GM21367 (cell line): ENCODE measurements around the gene RPS6KA2.

ENCODE experiments used
- ATAC-seq: cut with Tn5 transposase; IDR thresholded peaks from one replicate; pipeline ENCODE4 v1.9.1; 2021; ENCODE audit not compliant: unreplicated experiment

The RPS6KA2 gene

GRCh38 chr6:166436195-166437139 lies 190.6 kb downstream of the RPS6KA2 start:
- no peak for ATAC-seq

GRCh38 chr6:166435574-166435973 lies 191.5 kb downstream of the RPS6KA2 start:
- no peak for ATAC-seq

DNA sequence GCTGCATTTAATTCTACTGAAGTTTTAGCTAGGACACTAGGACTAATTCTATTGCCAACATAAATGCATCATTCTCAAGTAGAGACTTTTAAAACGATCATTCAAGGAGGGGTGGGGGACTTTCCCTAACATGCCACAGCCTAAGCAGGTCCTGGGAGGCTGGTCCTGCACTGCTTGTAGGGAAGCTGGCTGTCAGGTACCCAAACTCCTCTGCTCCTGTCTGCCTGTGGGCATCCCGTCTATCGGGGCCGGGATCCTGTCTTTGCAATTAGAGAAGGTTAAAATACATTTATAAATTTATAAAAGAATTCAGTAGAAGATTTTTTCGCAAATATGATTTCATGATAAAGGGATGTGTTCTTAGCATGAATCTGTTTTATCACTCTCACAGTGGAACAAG lies 192.7 kb downstream of the RPS6KA2 start:
- ATAC-seq, result no peak

- no peak for ATAC-seq
Measured at GRCh38 chr6:166433096-166433495, 194.0 kb downstream of the RPS6KA2 start.

DNA sequence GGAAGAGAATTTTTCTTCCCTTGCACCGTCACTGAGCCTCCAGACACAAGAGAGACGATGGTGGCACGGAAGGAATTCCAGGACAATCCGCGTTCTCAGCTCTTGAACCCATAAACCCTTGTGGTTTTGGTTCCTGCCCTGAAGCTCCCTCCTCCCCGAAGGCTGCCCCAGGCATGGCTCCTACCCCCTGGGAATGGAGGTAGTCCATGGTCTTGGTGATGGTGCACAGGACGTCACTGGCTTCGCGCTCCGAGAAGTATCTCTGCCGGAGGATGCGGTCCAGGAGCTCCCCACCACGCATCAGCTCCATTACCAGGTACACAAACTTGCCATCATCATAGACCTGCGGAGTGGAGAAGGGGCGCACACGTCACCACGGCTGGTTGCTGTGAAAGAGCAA lies 196.8 kb downstream of the RPS6KA2 start:
- no peak for ATAC-seq

DNA sequence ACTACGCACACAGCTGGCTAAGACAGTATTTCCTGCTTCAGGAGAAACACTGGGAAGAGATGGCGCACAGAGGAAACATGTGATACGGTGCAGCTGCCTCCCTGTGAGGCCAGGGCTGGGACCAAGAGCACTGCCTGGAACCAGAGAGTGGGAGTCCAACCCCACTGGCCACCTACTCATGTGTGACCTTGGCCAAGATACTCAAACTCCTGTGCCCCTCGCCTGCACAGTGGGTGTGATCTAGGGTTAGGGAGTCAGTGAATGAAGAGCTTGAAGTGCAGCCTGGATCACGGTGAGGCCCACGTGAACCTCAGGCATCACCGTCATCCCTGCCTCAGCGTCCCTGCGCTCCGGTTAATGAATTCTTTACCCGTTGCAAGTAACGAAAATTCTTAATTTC lies 202.6 kb downstream of the RPS6KA2 start:
- ATAC-seq, result no peak

DNA sequence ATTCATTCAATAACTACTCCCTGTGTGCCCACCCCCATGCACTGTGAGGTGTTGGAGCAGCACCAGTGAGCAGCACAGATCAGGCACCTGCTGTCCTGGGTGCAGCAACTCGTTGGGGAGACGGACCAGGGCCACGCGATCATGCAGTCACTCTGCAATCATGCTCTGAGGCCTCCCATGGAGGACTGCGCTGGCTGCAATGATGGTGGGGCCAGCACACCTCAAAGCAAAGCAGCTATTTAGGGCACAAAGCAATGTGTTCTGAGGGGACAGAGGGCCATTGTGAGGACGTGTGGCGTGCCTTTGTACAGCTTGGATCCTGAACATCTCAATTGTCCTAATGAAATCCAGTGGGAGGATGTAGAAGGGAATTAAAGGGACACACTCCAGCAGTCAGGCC lies 203.3 kb downstream of the RPS6KA2 start:
- no peak for ATAC-seq

DNA sequence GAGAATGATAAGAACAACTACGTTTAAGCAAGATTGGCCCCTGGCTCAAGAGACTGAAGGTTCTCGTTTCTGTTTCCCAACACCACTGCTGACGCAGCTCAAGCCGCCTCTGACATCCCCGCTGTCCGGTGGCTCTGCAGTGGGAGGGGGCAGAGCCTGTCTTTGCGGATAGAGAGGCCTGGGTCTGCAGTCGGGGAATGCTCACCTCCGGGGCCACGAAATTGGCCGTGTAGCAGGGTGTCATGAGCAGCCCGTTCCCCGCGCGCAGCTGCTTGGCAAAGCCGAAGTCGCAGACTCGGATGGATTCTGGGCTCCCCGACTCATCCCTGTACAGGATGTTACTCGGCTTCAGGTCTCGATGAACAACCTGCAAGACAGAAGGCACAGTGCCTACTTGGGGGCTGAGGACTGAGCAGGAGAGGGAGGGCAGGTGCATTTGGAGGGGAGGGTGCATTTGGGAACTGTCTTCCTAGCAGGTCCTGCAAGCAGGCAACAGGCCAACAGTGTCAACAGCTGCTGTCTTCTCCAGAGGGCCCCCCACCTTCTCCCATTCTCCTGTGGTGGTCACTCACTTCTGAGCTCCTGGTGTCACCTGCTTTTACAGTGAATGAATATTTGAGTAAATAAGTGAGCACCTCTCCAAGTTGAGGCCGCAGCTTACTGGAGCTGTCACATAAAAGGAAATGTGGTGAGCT lies 203.9 kb downstream of the RPS6KA2 start:
- no peak for ATAC-seq

GRCh38 chr6:166422201-166422940 lies 204.7 kb downstream of the RPS6KA2 start:
- no peak for ATAC-seq

DNA sequence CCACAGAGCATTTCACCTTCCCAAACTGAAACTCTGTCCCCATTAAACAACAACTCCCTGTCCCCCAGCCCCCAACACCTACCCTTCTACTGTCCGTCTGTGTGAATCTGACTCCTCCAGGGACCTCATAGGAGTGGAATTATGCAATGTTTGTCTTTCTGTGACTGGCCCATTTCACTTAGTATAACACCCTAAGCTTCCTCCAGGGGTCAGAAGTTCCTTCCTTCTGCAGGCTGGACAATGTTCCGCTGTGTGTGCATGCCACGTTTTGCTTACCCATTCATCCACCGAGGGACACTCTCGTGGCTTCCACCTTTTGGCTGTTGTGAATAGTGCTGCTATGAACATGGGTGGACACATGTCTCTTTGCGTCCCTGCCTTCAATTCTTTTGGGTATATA lies 206.7 kb downstream of the RPS6KA2 start:
- ATAC-seq, result no peak

GRCh38 chr6:166419717-166420116 lies 207.3 kb downstream of the RPS6KA2 start:
- ATAC-seq, result peak; percentile 2

- ATAC-seq, result peak; percentile 94
Measured at GRCh38 chr6:166419286-166419685, 207.8 kb downstream of the RPS6KA2 start.

DNA sequence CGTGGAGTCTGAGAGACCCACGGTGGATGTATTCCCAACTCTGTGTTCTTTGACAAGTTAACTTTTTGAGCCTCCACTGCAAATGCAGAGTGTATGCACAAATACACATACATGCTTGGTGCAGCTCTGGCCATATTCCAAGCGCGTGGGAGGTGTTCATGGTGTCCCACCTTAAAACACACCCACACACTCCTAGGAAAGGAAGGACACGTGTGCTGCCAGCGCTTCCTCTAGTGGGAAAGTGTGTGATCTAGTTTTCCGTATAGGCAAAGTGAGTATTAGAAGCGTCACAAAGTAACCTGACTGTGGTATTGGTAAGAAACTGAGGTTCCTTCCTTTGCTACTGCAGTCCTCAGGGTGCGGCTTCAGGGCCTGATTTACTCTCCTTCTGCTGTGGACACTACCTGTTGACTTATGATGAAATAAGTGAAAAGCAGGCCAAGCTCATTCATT lies 208.3 kb downstream of the RPS6KA2 start:
- ATAC-seq, result no peak

DNA sequence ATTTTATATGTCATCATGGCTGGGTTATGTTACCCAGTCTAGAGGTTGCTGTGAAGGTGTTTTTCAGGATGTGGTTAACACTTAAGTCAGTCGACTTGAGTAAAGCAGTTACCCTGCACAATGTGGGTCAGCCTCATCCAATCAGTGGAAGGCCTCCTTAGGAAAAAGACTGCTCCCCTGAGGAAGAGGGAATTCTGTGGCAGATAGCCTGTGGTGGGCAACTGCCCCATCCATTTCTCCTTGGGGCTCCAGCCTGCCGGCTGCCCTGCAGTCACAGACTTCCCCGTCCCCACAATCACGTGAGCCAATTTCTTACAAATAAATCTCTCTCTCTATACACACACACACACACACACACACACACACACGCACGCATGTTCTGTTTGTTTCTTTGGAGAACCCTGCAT lies 209.8 kb downstream of the RPS6KA2 start:
- no peak for ATAC-seq

- ATAC-seq, result no peak
Measured at GRCh38 chr6:166415833-166416347, 211.2 kb downstream of the RPS6KA2 start.

DNA sequence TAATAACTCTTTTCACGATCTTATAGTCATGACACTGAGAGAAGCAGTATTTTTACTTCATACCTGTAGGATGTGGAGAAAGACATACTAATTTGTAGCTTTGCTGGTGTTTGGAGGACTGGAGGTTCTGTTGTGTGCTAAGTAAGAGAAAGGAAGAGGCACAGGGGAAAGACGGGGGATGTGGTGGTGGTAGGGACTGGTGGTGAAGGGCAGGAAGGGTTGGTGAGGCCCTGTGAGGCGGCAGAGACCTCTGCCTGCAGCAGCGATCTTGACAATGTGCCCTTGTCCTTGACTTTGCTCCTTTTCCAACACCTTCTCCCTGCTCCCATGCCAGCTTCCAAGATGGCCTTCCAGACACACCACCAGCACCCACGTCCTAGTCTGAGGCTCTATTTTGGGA lies 211.7 kb downstream of the RPS6KA2 start:
- ATAC-seq, result no peak

GRCh38 chr6:166413491-166413951 lies 213.5 kb downstream of the RPS6KA2 start:
- no peak for ATAC-seq

- no peak for ATAC-seq
Measured at GRCh38 chr6:166412911-166413384, 214.1 kb downstream of the RPS6KA2 start.

DNA sequence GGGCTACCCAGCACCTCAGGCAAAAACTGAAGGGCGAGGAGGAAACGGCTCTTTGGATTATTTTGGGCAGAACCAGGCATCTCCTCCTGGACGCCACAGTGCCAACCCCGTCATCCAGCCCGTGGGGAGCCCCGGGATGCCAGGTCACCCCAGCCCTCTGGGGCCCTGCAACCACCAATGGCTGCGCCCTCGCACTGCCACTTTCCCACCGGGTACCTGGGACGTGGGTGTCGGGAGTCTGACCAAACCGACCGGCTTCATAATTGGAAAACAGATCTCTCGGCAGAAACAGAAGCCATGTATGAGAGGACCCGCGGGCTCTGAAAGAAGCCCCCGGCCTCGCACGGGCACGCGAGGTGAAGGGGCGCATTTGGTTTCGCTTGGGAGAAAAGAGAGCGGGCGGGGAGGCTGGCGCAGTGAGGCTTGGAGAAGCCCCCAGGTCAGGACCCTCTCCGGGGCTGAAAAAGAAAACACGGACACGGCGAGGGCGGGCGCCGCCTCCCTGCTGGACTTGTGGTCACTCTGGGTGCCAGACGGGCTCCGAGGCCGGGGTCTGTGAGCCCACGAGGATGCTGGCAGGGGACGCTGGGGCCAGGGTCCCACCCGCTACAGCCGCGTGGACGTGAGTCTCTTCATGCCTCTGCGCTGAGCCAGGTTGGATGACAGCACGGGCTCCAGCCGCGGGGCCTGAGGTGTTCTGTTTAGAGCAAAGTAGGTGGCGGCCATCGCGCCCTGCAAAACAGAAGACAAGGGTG lies 214.7 kb downstream of the RPS6KA2 start:
- no peak for ATAC-seq

DNA sequence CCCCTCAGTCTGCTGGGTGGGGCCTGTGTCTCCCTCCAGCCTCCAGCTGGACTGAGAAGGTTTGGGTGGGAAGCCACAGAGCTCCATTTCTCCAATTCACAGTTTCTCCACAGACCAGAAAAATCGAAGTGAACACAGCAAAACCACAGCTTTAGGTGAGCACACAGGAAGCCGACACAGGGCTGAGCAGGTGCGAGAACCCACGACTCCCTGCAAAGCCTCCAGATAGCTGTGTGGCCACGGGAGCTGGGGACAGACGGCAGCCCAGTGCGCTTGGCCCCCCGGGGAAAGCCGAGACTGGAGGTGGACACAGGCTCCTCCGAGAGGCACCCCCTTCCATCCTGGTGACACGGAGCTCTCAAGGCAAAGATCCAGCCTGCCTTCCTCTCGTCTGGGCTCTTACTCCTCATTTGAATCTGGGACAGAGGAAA lies 215.3 kb downstream of the RPS6KA2 start:
- ATAC-seq, result no peak
